ENCODE data around the gene ENPP4.

Gene ENPP4

GRCh38 chr6:46172176-46172575 lies 42.4 kb downstream of the ENPP4 start:
- ATAC-seq: no peak

GRCh38 chr6:46174904-46175303 lies 45.1 kb downstream of the ENPP4 start:
- no peak for TF ChIP-seq PPARA (CRISPR knock-in tag; IDR thresholded peaks at IDR 0.05; ENCODE audit: borderline replicate concordance)
- TF ChIP-seq ZC3H10 (CRISPR knock-in tag; IDR thresholded peaks at IDR 0.05): no peak
- TF ChIP-seq ZNF70 (CRISPR knock-in tag; IDR thresholded peaks at IDR 0.05): no peak
- no peak for TF ChIP-seq SNAI2 (CRISPR knock-in tag; IDR thresholded peaks at IDR 0.05)
- no peak for TF ChIP-seq ZNF565 (CRISPR knock-in tag; conservative IDR thresholded peaks at IDR 0.05; ENCODE audit: low read depth)
- no peak for TF ChIP-seq ZFP30 (CRISPR knock-in tag; IDR thresholded peaks at IDR 0.05)
- no peak for TF ChIP-seq ZFP3 (CRISPR knock-in tag; IDR thresholded peaks at IDR 0.05)
- no peak for TF ChIP-seq ISL1 (CRISPR knock-in tag; IDR thresholded peaks at IDR 0.05)
- TF ChIP-seq, protein P1, sequence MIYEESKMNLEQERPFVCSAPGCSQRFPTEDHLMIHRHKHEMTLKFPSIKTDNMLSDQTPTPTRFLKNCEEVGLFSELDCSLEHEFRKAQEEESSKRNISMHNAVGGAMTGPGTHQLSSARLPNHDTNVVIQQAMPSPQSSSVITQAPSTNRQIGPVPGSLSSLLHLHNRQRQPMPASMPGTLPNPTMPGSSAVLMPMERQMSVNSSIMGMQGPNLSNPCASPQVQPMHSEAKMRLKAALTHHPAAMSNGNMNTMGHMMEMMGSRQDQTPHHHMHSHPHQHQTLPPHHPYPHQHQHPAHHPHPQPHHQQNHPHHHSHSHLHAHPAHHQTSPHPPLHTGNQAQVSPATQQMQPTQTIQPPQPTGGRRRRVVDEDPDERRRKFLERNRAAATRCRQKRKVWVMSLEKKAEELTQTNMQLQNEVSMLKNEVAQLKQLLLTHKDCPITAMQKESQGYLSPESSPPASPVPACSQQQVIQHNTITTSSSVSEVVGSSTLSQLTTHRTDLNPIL (CRISPR knock-in tag; IDR thresholded peaks at IDR 0.05; ENCODE audit: low read depth): no peak
- TF ChIP-seq, protein P2, sequence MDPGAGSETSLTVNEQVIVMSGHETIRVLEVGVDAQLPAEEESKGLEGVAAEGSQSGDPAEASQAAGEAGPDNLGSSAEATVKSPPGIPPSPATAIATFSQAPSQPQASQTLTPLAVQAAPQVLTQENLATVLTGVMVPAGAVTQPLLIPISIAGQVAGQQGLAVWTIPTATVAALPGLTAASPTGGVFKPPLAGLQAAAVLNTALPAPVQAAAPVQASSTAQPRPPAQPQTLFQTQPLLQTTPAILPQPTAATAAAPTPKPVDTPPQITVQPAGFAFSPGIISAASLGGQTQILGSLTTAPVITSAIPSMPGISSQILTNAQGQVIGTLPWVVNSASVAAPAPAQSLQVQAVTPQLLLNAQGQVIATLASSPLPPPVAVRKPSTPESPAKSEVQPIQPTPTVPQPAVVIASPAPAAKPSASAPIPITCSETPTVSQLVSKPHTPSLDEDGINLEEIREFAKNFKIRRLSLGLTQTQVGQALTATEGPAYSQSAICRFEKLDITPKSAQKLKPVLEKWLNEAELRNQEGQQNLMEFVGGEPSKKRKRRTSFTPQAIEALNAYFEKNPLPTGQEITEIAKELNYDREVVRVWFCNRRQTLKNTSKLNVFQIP (CRISPR knock-in tag; IDR thresholded peaks at IDR 0.05; ENCODE audit: borderline replicate concordance, low read depth): no peak
- TF ChIP-seq ZNF8 (CRISPR knock-in tag; IDR thresholded peaks at IDR 0.05): no peak
- no peak for TF ChIP-seq TOX (CRISPR knock-in tag; IDR thresholded peaks at IDR 0.05; ENCODE audit: borderline replicate concordance)
- ATAC-seq: no peak

More at GRCh38 chr6:46172176-46172575, 42.4 kb downstream of the ENPP4 start:
- no peak for TF ChIP-seq ZFP3 (CRISPR knock-in tag; IDR thresholded peaks at IDR 0.05)
- no peak for TF ChIP-seq ZFP30 (CRISPR knock-in tag; IDR thresholded peaks at IDR 0.05)
- no peak for TF ChIP-seq ESRRG (CRISPR knock-in tag; IDR thresholded peaks at IDR 0.05)
- TF ChIP-seq, protein P1 (CRISPR knock-in tag; IDR thresholded peaks at IDR 0.05; ENCODE audit: low read depth): no peak
- no peak for TF ChIP-seq ZNF8 (CRISPR knock-in tag; IDR thresholded peaks at IDR 0.05)
- no peak for TF ChIP-seq TCF4 (CRISPR knock-in tag; IDR thresholded peaks at IDR 0.05; ENCODE audit: borderline replicate concordance)
- no peak for TF ChIP-seq SNAI2 (CRISPR knock-in tag; IDR thresholded peaks at IDR 0.05)
- TF ChIP-seq ARNTL (CRISPR knock-in tag; IDR thresholded peaks at IDR 0.05; ENCODE audit: borderline replicate concordance, low read depth): no peak

- TF ChIP-seq TOX (CRISPR knock-in tag; IDR thresholded peaks at IDR 0.05; ENCODE audit: borderline replicate concordance) (no peak), ISL1 (CRISPR knock-in tag; IDR thresholded peaks at IDR 0.05) (no peak), GLIS3 (CRISPR knock-in tag; IDR thresholded peaks at IDR 0.05) (no peak), ESRRG (CRISPR knock-in tag; IDR thresholded peaks at IDR 0.05) (no peak), TCF4 (CRISPR knock-in tag; IDR thresholded peaks at IDR 0.05; ENCODE audit: borderline replicate concordance) (no peak), RARB (CRISPR knock-in tag; IDR thresholded peaks at IDR 0.05) (no peak), ZNF8 (CRISPR knock-in tag; IDR thresholded peaks at IDR 0.05) (no peak), ZFP3 (CRISPR knock-in tag; IDR thresholded peaks at IDR 0.05) (no peak), BACH2 (CRISPR knock-in tag; IDR thresholded peaks at IDR 0.05; ENCODE audit: borderline replicate concordance) (no peak), ZC3H10 (CRISPR knock-in tag; IDR thresholded peaks at IDR 0.05) (no peak), ZFP30 (CRISPR knock-in tag; IDR thresholded peaks at IDR 0.05) (no peak)
- TF ChIP-seq, protein P2 (CRISPR knock-in tag; IDR thresholded peaks at IDR 0.05; ENCODE audit: borderline replicate concordance, low read depth): no peak
- TF ChIP-seq, protein P3, sequence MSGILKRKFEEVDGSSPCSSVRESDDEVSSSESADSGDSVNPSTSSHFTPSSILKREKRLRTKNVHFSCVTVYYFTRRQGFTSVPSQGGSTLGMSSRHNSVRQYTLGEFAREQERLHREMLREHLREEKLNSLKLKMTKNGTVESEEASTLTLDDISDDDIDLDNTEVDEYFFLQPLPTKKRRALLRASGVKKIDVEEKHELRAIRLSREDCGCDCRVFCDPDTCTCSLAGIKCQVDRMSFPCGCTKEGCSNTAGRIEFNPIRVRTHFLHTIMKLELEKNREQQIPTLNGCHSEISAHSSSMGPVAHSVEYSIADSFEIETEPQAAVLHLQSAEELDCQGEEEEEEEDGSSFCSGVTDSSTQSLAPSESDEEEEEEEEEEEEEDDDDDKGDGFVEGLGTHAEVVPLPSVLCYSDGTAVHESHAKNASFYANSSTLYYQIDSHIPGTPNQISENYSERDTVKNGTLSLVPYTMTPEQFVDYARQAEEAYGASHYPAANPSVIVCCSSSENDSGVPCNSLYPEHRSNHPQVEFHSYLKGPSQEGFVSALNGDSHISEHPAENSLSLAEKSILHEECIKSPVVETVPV (CRISPR knock-in tag; IDR thresholded peaks at IDR 0.05): no peak
- no peak for ATAC-seq
These were observed 45.7 kb downstream of the ENPP4 start for GRCh38 chr6:46175446-46175845.

- no peak for ATAC-seq
- TF ChIP-seq, protein P1 (CRISPR knock-in tag; IDR thresholded peaks at IDR 0.05; ENCODE audit: low read depth): no peak
- no peak for TF ChIP-seq ARNTL (CRISPR knock-in tag; IDR thresholded peaks at IDR 0.05; ENCODE audit: borderline replicate concordance, low read depth)
- TF ChIP-seq, protein P3 (CRISPR knock-in tag; IDR thresholded peaks at IDR 0.05): no peak
- TF ChIP-seq ZNF565 (CRISPR knock-in tag; conservative IDR thresholded peaks at IDR 0.05; ENCODE audit: low read depth): no peak
- no peak for TF ChIP-seq BACH2 (CRISPR knock-in tag; IDR thresholded peaks at IDR 0.05; ENCODE audit: borderline replicate concordance)
These were observed 46.2 kb downstream of the ENPP4 start for GRCh38 chr6:46175976-46176375.

All from SK-N-SH treated with all-trans-retinoic acid at 6 μM for 48 hours (cell line).